HG03196 (cell line): ENCODE measurements around the gene CCDC63.
A peak's percentile ranks its signal among the peaks of the same experiment; 100 is the strongest.

Experiments
- ATAC-seq: cut with Tn5 transposase; IDR thresholded peaks from one replicate; pipeline ENCODE4 v1.9.1; 2021; ENCODE audit not compliant: unreplicated experiment

CCDC63 gene

DNA sequence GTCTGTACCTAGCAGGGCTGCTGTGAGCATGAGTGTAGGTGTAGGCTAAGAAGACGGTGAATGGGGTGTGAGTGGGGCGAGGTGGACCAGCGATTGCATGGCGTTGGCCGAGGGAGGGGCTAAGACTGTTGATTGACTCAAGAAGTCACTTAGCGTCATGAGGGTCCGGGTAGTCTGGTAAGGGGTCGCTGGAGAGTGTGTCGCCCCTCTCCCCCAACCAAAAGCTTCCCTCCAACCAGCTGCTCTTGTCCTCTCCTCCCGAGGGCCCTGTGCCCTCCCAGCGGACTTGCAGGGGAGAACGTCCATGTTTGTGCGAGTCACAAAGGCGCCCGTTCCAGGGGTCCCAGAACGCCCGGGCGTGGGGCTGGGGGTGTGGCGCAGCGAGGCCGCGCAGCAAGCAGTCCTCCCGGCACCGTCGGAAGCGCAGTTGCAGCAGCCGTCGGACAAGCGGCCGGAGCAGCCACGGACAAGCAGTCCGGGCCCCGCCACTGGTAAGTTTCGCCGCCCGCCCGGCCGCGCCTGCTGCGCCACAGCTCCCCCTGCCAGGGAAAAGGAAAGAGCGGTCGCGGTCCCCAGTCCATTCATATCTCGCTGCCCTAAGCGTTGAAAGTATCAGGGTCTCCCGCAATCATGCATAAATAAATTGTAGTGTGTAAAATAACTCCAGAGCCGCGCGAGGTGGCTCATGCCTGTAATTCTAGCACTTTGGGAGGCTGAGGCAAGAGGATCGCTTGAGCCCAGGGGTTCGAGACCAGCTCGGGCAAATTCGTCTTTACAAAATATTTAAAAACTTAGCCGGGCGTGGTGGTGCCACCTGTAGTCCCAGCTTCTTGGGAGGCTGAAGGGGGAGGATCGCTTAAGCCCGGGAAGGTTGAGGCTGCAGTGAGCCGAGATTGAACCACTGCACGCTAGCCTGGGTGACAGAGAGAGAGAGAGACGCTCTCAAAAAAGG lies at the start of gene CCDC63:
Gene CCDC63 (plus strand): TSS at position 373 of the 952 bp plus-strand sequence. CDS start 5,968 bp downstream, outside the sequence.
- no peak for ATAC-seq

DNA sequence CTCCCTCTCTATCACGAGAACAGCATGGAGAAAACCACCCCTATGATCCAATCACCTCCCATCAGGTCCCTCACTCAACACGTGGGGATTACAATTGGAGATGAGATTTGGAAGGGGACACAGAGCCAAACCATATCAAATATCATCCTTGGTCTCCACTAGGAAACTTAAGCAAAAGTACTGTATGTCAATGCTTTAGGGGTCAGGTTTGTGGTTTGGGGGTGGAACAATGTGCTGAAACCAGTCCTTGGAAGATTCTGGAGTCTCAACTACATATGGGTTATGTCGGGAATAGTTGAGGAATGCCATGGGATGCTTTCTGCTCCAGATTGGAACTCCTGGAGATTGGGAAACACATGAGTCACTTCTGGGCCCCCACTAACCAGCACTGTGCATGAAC lies 48.3 kb upstream of the CCDC63 start:
- ATAC-seq, result no peak

DNA sequence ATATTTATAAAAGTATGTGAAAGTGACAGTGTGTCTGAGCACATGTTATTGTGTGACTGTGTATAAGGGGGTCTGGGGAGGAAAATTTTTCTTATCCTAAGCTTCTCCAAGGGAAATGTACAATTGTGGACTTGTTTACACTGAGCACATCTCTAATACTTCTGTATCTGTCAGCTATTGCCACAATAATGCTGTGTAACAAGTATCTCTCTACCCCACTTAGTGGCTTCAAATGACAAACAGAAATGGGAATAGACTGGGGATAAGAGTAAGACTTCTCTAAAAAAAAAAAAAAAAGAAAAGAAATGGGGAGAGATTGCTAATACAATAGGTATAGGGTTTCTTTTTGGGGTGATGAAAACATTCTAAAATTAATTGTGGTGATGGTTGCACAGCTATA lies 44.3 kb upstream of the CCDC63 start:
- ATAC-seq, result no peak

DNA sequence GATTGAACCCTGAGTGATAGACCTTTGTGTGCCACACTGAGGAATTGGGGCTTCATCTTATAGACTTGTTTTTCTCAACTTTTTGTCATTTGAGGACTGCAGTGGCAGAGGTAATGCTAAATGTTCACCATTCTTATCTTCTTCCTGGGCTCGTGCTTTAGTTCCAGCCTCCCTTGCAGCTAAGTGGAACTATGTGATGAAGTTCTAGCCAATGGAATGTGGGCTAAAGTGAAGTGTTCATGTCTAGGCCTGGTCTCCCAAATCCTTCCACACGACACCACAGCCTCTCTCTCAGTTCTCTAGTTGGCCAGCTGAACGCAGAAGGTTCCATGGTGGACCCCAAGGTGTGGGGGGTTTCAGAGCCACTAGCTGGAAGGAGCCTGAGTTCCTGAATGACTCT lies 42.4 kb upstream of the CCDC63 start:
- no peak for ATAC-seq

DNA sequence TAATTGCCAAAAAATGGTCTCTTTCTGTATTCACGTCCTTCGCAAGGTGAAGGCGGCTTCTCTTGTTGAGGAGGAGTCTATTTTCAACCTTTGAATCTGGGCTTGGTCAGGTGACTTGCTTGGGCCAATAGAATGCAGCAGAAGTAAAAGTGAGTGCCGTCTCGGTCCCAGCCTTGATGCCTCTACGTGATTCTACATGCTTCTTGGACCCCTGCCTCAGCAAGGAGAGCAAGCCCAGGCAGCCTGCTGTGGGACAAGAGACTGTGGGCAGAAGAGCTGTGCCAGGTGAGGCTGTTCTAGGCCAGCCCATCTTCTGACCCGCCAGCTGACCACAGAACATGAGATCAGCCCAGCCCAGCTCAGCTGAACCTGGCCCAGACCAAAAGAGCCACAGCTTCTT lies 39.1 kb upstream of the CCDC63 start:
- ATAC-seq, result no peak

DNA sequence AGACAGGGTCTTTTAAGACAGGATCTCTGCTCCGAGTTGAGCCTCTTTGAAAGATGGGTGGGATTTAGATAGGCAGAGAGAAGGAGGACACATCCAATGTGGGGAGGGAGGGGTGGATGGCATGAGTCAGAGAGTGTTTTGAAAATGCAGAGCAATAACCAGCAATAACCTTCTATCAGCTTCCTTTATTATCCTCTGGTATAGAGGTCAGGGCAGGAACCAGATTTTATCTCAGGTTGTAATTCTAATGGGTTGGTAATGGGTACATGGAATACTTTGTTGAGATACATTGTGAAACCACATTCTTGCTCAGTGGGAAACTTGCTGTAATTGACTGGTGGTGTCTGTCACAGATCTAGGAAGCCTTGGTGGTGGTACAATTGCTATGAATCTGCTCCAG lies 37.6 kb upstream of the CCDC63 start:
- no peak for ATAC-seq

DNA sequence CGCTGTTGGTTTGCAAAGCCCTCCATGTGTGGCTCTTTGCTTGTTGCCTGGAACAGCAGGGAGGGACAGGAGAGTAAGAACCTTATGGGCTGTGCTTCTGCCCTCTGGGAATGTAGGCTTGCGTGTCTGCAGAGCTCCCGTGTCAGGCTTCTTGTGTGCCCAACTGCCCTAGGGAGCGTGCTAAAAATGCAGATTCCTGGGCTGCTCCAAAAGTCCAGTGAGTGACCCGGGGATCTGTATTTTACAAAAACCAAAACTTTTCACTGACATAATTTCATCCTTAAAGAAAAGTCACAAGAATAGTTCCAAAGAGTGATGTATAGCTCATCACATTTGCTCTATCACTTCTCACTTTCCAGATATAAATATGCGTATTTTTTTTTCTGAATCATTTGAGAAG lies 34.8 kb upstream of the CCDC63 start:
- ATAC-seq, result no peak

DNA sequence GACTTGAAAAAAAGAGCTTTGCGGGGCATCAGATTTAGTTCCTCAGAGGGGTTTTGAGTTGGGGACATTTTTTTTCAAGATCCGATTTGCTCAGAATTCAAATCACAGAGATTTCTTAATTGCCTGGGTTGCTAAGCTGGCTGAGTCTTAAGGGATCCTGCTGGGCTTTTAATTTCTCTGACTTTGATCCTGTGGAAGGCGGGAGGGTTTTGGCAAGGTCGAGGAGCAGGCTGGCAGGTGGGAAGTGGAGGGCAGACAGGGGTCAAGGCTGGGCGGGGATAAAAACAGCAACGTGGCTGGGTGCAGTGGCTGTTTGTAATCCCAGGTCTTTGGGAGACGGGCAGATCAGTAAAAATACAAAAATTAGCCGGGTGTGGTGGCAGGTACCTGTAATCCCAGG lies 33.5 kb upstream of the CCDC63 start:
- ATAC-seq, result no peak

DNA sequence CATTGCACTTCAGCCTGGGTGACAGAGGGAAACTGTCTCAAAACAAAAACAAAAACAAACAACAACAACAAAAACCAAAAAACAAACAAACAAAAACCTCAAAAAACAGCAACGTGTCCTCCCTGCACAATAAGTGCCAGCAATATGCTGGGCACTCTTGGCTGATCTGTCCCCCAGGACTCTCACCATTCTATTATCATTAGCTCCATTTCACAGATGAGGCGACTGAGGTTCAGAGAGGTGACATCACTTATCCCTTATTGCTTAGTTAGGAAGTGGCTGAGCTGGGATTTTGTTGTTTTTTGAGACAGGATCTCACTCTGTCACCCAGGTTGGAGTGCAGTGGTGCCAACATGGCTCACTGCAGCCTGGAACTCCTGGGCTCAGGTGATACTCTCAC lies 33.0 kb upstream of the CCDC63 start:
- no peak for ATAC-seq

DNA sequence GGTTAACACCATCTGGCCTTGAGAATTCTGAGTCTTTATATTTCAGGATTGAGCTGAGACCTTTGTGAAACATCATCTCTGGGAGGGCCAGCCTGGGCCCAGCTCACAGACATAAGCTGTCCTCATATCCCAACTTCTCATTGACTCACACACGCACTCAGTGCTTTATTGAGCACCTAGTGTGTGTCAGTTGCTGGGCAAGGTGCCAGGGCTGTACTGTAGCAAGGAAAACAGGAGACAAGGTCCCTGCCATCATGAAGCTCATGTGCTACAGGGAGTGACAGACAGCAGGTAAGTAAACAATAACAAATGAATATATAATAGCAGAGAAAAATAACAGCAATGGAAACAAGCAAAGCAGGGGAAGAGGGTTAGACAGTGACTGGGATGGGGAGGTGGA lies 30.5 kb upstream of the CCDC63 start:
- no peak for ATAC-seq

DNA sequence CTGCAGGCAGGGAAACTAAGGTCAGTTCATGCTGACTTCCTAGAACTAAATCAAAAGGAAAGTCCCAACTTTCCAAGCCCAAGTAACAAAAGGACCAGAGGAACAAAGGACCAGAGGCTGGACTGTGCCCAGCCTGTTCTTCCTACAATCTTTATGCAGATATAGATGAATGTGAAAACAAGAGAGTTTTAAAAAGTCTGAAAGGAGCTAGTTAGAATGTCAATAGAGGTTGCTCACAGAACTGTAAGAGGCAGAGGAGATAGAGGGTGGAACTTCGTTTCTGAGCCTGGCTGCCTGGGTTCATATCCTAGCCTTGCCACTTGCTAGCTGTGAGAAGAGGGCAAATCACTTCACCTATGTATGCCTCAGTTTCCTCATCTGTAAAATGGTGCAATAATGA lies 30.0 kb upstream of the CCDC63 start:
- no peak for ATAC-seq

DNA sequence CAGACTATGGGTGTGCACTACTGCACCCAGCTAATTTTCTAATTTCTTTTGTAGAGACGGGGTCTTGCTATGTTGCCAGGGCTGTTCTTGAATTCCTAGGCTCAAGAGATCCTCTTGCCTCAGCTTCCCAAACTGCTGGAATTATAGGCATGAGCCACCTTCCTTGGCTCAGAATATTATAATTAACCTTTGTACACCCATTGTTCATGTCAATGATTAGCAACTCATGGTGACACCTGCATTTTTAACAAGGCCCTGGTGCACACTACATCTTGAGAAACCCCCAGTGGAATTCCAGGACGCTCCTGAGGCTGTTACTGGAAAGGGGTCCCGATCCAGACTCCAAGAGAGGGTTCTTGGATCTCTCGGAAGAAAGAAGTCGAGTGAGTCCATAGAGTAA lies 28.3 kb upstream of the CCDC63 start:
- no peak for ATAC-seq

DNA sequence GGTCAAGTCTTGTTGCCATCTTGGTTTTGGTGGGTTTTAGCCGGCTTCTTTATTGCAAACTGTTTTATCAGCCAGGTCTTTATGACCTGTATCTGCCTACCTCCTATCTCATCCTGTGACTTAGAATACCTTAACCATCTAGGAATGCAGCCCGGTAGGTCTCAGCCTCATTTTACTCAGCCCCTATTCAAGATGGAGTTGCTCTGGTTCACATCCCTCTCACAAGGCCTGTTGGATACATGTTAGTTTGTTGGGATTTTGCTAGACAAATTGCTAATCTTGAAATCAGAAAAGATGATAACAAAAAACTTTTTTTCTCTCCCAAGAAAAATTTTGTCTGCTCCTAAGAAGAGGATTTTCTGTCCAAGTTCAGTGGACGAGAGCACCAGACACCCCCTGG lies 27.6 kb upstream of the CCDC63 start:
- ATAC-seq, result no peak

DNA sequence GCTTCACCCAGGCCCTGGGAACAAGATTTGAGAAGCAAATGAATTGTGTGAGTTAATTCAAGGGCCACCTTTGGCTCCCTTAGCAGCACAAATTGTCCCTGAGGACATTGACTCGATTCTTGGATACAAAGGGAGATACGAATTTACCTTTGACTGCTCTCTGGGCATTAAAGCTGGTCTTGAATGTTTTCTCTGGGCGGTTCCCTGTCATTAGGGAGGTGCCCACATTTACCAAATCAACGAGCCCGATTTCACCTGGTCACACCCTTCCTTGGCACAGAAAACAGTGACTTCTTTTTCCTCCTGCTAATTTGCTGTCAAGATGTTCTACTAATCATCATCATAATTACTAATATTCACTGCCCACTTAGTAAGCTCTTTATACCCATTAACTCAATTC lies 27.1 kb upstream of the CCDC63 start:
- ATAC-seq, result no peak

DNA sequence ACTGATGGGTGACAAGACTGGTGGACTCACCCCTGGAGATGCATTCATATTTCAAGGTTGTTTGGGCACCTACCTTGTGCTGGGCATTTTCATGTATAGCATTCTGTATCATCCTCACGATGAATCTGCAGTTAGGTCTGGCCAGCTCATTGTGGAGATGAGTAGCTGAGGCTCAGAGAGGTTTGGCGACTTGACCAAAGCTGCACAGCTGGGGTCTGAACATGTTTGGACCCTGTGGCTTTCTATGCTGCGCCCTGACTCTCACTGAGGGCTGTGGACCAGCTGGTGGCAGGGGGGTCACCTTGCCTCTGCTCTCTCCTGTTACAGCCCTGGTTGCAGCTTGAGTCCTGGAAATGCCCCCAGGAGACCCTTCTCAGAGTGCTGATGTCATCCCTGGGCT lies 24.9 kb upstream of the CCDC63 start:
- no peak for ATAC-seq

DNA sequence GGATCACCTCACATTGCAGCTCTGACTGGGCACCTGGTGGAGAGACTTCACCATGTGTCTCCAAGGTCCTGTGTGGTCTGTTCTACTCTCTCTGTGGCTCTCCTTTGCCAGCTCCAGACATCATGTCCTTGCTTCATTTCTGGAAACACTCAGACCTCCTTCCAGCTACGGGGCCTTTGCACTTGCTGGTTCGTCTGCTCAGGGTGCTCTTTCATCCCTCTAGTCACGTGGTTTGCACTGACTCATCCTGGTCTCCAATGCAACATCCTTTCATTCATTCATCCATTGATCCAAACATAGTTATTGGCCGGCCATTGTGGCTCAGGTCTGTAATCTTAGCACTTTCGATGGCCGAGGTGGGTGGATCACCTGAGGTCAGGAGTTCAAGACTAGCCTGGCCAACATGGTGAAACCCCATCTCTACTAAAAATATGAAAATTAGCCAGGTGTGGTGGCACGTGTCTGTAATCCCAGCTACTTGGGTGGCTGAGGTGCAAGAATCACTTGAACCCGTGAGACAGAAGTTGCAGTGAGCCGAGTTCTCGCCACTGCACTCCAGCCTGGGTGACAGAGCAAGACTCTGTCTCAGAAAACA lies 23.9 kb upstream of the CCDC63 start:
- ATAC-seq, result no peak

DNA sequence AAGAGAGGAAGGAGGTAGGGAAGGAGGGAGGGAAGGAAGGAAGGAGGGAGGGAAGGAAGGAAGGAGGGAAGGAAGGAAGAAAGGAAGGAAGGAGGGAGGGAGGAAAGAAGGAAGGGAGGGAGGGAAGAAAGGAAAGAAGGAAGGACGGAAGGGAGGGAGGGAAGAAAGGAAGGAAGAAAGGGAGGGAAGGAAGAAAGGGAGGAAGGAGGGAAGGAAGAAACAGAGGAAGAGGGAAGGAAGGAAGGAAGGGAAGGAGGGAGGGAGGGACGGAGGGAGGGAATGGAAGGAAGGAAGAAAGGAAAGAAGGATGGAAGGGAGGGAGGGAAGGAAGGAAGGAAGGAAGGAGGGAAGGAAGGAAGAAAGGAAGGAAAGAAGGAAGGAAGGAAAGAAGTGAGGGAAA lies 22.4 kb upstream of the CCDC63 start:
- ATAC-seq, result no peak

DNA sequence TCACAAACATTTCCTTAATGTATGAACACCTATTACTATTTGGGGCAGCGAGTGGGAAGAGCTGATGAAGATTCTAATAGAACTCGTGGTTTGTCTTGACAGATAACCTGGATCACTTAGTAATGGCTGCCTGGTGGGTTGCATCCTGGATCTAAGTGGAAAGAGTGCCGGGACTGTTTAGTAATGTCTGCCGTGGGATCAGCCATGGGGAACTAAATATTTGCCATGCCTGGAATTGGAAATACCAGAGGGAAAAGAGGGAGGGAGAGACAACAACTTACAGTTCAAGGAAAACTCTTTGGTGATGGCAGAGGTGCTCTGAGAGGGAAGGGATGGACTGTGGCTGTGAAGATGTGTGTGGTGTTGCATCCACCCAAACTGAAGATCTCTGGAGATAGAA lies 21.3 kb upstream of the CCDC63 start:
- ATAC-seq, result no peak

DNA sequence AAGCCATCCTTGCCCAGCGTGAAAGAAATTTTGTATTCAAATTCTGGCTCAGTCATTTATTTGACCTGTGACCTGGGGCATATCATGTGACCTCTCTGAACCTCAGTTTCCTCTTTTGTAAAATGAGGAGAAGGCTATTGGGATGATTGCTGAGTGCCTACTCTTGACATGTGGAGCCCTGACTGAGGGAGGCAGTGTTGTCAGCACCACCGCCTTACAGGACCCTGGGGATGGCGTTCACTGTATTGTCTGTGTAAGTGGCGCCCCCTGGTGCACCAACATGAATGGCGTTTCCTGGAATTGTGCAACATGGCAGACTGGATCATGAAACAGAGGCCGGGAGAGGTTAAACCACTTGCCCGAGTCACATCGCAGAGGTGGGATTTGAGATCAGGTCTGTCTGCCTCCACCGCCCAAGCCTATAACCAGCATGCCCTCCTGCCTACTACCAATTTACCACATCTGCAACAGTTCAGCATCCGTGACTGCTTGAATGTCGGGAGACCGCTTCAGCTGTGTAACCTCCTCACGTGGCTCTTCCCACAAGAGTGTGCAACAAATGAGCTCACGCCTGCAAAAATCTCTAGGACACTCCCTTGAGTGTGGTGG lies 20.1 kb upstream of the CCDC63 start:
- ATAC-seq, result peak; percentile 76

DNA sequence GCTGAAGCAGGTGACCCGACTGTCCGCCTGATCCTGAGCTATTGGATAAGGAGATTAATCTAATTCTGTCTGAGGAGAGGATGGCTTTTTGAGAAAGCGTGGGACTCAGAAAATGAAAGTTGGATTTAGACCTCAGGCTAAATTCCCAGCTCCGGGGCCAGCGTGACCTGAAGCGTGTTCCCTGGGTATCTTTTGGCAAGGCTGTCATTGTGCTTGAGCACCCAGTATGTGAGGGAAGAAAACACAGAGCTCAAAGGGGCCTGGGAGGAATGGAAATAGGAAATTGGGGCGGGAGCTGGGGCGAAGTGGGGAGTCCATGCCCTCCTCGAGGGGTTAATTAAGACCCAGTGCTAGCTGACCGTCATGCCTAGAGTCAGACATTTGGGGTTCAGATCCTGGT lies 17.5 kb upstream of the CCDC63 start:
- ATAC-seq, result no peak

DNA sequence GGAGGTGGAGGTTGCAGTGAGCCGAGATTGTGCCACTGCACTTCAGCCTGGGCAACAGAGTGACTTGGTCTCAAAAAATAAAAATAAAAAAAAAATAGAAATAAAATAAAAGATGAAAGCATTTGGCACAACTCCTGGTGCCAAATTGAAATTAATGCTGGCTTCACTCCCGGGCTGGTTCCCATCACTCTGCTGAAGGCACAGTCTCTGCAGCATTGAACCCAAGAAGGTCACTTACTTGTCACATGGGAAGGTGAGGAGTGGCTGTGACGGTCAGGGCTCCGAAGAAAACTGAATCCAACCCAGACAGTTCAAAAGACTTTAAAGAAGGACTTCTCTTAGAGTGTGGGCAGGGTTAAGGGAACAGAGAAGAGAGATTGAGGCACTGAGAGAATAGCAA lies 10.5 kb upstream of the CCDC63 start:
- ATAC-seq, result no peak

DNA sequence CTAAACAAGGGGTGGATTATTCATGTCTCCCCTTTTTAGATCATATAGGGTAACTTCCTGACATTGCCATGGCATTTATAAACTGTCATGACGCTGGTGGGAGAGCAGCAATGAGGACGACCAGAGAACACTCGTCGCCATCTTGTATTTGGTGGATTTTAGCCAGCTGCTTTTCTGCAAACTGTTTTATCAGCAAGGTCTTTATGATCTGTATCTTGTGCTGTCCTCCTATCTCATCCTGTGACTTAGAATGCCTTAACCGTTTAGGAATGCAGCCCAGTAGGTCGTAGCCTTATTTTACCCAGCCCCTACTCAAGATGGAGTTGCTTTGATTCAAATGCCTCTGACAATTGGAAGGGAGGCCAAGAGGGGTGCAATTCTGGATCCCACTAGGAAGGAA lies 5.8 kb upstream of the CCDC63 start:
- ATAC-seq, result no peak
